Measurements from ENCODE around the gene CAST. TPM values are rescaled to one million over a fixed set of nuclear protein-coding genes. Genes with fewer than 3 reads are reported as not detected.

Gene CAST
- total RNA-seq, 4 donors from 2014 or later, result 247 to 316 (median 259) TPM

- no peak for DNase-seq (ENCODE audit: low spot score in 2 of 2)
- WGBS, 2 donors, result 93 to 95% methylated on average over 5 of the region's 5 CpGs
- TF ChIP-seq EP300 (IDR thresholded peaks at IDR 0.05) (no peak), POLR2A (IDR thresholded peaks at IDR 0.05) (no peak), CTCF (IDR thresholded peaks at IDR 0.05) (no peak)
- peaks cover 0 to 67% (median 4%) of the 10 kb centered on the region in 4 donors for H3K4me1 ChIP-seq
- H3K9me3 ChIP-seq, result no peaks in the 10 kb centered on the region
- H3K27ac ChIP-seq, result no peak overlapping the region
- H3K4me3 ChIP-seq, result no peak overlapping the region
- no peaks in the 10 kb centered on the region for H3K27me3 ChIP-seq
- peaks cover 0 to 5% (median 4%) of the 10 kb centered on the region in 3 donors for H3K36me3 ChIP-seq
Measured at GRCh38 chr5:96671441-96671840, 9.3 kb downstream of the CAST start.

- TF ChIP-seq POLR2A (IDR thresholded peaks at IDR 0.05) (no peak), EP300 (IDR thresholded peaks at IDR 0.05) (no peak), CTCF (IDR thresholded peaks at IDR 0.05) (no peak)
- Histone ChIP-seq H3K4me1 (peaks cover 0 to 60% (median 4%) of the 10 kb centered on the region in 4 donors), H3K9me3 (no peaks in the 10 kb centered on the region)
Measured at GRCh38 chr5:96673127-96673526, 11.0 kb downstream of the CAST start.

GRCh38 chr5:96675882-96676281 lies 13.7 kb downstream of the CAST start:
- no peak for DNase-seq (ENCODE audit: low spot score in 2 of 2)
- WGBS, 2 donors, result 64 to 90% methylated on average over 1 of the region's 1 CpG
- Histone ChIP-seq H3K9me3 (no peaks in the 10 kb centered on the region), H3K4me3 (no peak overlapping the region), H3K36me3 (peaks cover 0 to 15% (median 5%) of the 10 kb centered on the region in 3 donors), H3K27me3 (no peaks in the 10 kb centered on the region), H3K27ac (no peak overlapping the region), H3K4me1 (peaks cover 0 to 38% (median 5%) of the 10 kb centered on the region in 4 donors)
- TF ChIP-seq CTCF (IDR thresholded peaks at IDR 0.05), result no peak
- TF ChIP-seq EP300 (IDR thresholded peaks at IDR 0.05), result no peak
- no peak for TF ChIP-seq POLR2A (IDR thresholded peaks at IDR 0.05)

More at GRCh38 chr5:96673127-96673526, 11.0 kb downstream of the CAST start:
- H3K36me3 ChIP-seq, result peaks cover 0 to 11% (median 5%) of the 10 kb centered on the region in 3 donors
- H3K27me3 ChIP-seq, result no peaks in the 10 kb centered on the region
- H3K27ac ChIP-seq, result no peak overlapping the region
- no peak for DNase-seq (ENCODE audit: low spot score in 2 of 2)
- H3K4me3 ChIP-seq, result no peak overlapping the region

GRCh38 chr5:96677496-96677895 lies 15.3 kb downstream of the CAST start:
- peaks cover 0 to 11% (median 5%) of the 10 kb centered on the region in 3 donors for H3K36me3 ChIP-seq
- no peaks in the 10 kb centered on the region for H3K9me3 ChIP-seq
- H3K4me1 ChIP-seq, result peaks cover 0 to 29% (median 6%) of the 10 kb centered on the region in 4 donors
- H3K27ac ChIP-seq, result no peak overlapping the region
- TF ChIP-seq POLR2A (IDR thresholded peaks at IDR 0.05), result no peak
- TF ChIP-seq CTCF (IDR thresholded peaks at IDR 0.05), result no peak
- TF ChIP-seq EP300 (IDR thresholded peaks at IDR 0.05), result no peak
- DNase-seq (ENCODE audit: low spot score in 2 of 2), result no peak
- H3K4me3 ChIP-seq, result no peak overlapping the region
- WGBS, 2 donors, result 62 to 71% methylated on average over 2 of the region's 2 CpGs
- no peaks in the 10 kb centered on the region for H3K27me3 ChIP-seq

GRCh38 chr5:96679293-96679692 lies 17.1 kb downstream of the CAST start:
- peaks cover 0 to 11% (median 5%) of the 10 kb centered on the region in 3 donors for H3K36me3 ChIP-seq
- WGBS, 2 donors, result 56 to 59% methylated on average over 4 of the region's 4 CpGs

More at GRCh38 chr5:96679293-96679692, 17.1 kb downstream of the CAST start:
- peaks cover 0 to 27% (median 6%) of the 10 kb centered on the region in 4 donors for H3K4me1 ChIP-seq
- no peaks in the 10 kb centered on the region for H3K27me3 ChIP-seq
- no peak for DNase-seq (ENCODE audit: low spot score in 2 of 2)
- H3K9me3 ChIP-seq, result no peaks in the 10 kb centered on the region
- TF ChIP-seq CTCF (IDR thresholded peaks at IDR 0.05), result no peak
- TF ChIP-seq POLR2A (IDR thresholded peaks at IDR 0.05), result no peak
- no peak for TF ChIP-seq EP300 (IDR thresholded peaks at IDR 0.05)
- H3K4me3 ChIP-seq, result no peak overlapping the region
- H3K27ac ChIP-seq, result no peak overlapping the region

Data from tibial nerve (tissue), 4 donors.